GM21529 (cell line): ENCODE measurements around the gene HCN2.

Experiments used
- ATAC-seq: cut with Tn5 transposase; IDR thresholded peaks from one replicate; pipeline ENCODE4 v1.9.1; 2021; ENCODE audit not compliant: unreplicated experiment

HCN2 gene

DNA sequence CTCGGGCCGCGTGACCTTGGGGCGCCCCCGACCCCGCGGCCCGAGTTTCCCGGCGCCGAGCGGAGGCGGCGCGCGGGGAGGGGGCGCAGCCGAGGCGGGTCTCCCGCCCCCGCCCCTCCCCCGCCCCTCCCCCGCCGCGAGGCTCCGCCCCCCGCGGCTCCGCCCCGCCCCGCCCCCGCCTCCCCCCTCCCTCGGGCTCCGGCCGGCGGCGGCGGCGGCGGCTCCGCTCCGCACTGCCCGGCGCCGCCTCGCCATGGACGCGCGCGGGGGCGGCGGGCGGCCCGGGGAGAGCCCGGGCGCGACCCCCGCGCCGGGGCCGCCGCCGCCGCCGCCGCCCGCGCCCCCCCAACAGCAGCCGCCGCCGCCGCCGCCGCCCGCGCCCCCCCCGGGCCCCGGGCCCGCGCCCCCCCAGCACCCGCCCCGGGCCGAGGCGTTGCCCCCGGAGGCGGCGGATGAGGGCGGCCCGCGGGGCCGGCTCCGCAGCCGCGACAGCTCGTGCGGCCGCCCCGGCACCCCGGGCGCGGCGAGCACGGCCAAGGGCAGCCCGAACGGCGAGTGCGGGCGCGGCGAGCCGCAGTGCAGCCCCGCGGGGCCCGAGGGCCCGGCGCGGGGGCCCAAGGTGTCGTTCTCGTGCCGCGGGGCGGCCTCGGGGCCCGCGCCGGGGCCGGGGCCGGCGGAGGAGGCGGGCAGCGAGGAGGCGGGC lies at the start of gene HCN2:
Gene HCN2 (plus strand): TSS at position 189 of the 703 bp plus-strand sequence. CDS start 65 bp downstream, at position 254.
- no peak for ATAC-seq

DNA sequence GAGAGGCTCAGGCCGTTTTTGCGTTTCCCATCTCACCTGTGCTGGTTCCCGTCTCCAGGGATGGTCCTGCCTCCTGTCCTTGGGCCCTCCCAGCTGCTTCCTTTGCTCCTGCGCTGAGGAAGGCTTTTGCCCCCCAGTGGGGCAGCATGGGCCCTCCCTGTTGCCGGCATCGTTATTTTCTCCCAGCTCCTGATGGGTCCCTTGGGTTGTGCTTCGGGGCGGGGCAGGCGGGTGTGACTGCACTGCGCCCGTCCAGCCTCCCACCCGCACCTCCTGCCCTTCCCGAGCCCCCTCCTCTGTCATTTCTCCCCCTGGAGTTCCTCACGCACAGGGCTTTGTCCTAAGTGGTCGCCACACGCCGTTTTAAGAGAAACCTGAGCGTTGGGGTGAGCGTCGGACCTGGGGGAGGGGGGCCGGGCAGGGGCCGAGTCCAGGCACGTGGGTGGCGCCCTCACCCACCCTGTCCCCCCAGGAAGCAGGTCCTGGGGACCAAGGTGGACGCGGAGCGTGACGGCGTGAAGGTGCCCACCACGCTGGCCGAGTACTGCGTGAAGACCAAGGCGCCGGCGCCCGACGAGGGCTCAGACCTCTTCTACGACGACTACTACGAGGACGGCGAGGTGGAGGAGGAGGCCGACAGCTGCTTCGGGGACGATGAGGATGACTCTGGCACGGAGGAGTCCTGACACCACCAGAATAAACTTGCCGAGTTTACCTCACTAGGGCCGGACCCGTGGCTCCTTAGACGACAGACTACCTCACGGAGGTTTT lies 48.6 kb upstream of the HCN2 start:
- no peak for ATAC-seq

DNA sequence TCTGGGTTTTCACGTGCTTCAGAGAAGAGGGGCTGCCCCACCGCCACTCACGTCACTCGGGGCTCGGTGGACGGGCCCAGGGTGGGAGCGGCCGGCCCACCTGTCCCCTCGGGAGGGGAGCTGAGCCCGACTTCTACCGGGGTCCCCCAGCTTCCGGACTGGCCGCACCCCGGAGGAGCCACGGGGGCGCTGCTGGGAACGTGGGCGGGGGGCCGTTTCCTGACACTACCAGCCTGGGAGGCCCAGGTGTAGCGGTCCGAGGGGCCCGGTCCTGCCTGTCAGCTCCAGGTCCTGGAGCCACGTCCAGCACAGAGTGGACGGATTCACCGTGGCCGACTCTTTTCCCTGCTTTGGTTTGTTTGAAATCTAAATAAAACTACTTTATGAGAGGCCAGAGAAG lies 48.0 kb upstream of the HCN2 start:
- ATAC-seq: no peak

DNA sequence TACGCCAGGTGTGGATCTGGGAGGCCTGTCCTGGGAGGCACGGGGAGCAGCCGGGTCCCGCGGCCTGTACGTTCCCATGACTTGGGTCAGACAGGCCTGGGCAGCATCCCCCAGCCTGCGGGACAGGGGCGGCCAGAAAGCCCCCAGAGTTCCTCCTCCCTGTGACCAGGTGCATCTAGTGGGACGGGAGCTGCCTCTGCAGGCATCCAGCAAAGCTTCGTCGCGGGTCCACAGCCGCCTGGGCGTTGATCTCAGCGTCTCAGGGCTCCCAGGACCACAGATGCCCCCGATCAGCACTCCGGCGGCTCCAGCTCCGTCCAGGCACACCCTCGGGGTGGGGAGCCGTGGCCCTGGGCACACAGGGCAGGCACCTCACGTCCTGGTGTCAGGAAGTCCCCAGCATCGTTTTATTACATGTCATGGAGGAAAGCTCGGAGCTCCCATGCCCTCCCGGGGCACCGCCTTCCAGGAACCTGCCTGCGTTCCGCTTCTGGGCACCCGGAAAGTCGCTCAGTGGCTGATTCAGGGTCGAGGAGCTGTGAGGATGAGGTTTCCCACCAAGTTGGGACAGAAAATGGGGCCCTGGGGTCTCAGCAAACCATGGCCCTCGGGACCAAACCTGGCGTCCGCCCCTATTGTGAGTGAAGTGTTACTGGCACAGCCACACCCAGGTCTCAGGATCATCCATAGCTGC lies 47.4 kb upstream of the HCN2 start:
- no peak for ATAC-seq

DNA sequence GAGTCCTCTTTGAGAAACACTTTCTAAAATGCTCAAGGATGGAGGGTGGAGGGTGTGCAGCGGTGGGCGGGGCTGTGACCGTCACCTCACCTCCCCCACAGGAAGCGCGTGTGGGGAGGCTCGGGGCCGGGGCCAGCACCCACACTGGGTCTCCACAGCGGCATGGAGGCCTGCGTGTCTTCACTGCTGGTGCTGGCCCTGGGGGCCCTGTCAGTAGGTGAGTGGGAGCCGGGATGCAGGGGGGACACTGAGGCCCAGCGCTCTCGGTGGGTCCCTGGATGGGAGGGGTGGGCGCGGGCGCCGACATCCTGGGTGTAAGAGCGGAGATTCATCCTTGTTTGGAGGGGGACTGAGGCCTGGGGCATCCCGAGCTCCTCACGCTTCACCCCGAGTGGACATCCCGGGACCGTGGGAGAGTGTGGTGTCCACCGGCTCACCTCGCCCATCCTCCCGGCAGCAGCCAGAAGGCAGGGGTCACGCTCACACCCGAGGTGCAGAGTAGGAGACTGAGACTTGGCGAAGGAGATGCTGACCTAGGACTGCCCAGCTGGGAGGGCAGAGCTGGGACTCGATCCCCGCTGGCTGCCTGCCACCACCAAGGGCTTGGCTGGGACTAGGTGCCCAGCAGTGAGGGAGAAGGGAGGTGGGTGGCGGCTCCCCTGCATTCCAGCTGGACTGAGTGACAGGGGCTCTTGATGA lies 45.6 kb upstream of the HCN2 start, which contains the start of gene GZMM:
Gene GZMM (plus strand): TSS at position 144 of the 699 bp plus-strand sequence. CDS start 19 bp downstream, at position 163.
- no peak for ATAC-seq

DNA sequence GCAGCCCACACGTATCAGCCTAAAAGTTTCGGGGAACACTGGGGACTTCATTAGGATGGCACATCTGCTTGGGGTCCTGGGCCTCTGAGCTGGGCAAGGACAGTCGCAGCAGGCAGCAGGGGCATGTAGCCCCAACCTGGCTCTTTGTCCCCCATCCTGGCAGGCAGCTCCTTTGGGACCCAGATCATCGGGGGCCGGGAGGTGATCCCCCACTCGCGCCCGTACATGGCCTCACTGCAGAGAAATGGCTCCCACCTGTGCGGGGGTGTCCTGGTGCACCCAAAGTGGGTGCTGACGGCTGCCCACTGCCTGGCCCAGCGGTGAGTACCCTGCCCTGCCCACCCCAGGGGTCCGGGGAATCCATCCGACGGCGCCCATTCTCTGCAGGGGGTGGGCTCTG lies 42.6 kb upstream of the HCN2 start:
- ATAC-seq: no peak

GRCh38 chr19:547836-548720 lies 41.6 kb upstream of the HCN2 start:
- ATAC-seq: no peak

DNA sequence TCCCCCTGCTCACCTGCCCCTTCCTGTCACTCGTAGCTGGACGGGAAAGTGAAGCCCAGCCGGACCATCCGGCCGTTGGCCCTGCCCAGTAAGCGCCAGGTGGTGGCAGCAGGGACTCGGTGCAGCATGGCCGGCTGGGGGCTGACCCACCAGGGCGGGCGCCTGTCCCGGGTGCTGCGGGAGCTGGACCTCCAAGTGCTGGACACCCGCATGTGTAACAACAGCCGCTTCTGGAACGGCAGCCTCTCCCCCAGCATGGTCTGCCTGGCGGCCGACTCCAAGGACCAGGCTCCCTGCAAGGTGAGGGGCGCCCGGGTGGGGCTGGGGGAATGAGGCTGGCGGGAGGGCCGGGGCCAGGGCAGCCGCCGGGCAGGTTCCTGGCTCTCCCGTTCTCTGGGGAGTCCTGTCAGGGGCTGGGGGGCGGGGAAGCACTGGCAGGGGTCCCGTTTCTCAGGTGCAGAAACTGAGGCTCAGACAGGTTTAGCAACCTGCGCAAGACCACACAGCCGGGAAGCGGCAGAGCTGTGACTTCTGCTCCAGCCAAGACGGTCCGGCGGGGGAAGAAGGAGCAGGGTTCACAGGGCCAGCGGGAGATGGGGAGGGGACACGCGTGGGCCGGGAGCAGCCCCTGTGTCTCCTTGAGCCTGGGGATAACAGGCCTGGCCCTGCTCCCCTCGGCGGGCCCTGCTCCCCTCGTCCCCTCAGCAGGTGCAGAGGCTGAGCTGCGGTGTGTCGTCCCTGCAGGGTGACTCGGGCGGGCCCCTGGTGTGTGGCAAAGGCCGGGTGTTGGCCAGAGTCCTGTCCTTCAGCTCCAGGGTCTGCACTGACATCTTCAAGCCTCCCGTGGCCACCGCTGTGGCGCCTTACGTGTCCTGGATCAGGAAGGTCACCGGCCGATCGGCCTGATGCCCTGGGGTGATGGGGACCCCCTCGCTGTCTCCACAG lies 40.5 kb upstream of the HCN2 start:
- no peak for ATAC-seq

DNA sequence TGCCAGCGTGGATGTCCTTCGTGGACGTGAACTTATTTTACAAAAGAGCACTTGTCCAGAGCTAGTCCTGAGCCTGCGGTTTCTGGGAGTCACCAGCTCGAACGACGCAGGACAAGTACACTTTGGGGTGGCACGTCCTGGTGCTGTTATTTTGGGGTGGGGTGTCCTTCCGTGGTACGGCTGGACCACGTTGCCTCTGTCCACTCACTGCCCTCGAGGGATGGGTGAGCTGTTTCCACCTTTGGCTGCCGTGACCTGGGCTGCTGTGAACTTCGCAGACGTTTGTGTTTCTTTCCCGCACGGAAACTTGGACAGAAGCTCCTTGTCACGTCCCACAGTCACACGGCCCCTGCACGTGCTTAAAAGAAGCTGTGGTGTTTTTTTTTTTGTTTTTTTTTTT lies 34.9 kb upstream of the HCN2 start:
- no peak for ATAC-seq

GRCh38 chr19:555474-555808 lies 34.2 kb upstream of the HCN2 start:
- no peak for ATAC-seq

GRCh38 chr19:556611-557382 lies 32.9 kb upstream of the HCN2 start:
- no peak for ATAC-seq

DNA sequence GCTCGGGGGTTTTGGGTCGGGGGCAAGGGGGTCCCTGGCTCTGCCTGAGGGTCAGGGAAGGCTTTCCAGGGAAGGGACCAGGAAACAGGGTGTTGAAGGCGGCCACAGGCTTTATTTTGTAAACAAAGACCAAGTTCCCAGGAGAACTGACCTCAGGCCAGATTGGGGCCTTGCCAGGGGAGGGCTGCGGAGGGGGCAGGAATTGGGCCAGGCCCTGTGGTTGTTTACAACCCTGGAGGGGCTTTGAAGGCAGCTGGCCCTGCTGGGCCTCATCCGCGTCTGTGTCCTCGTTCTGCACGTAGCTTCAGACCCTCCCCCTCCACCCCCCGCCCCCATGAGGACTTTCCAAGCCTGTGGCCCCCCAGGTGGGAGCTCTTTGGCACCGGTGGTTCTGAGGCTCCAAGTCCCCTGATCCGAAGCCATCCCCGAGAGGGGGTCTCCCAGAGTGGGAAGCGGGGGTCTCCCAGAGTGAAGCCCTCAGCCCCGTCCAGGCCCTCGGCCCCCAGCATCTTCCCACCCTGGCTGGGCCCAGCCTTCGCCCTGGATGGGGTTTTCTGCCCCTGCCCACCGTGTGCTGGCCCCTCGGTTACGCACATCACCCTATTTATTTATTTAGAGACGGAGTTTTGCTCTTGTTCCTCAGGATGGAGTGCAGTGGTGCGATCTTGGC lies 30.8 kb upstream of the HCN2 start:
- no peak for ATAC-seq

GRCh38 chr19:560121-560520 lies 29.6 kb upstream of the HCN2 start:
- ATAC-seq: no peak

- no peak for ATAC-seq
Observed at GRCh38 chr19:566403-566802, 23.3 kb upstream of the HCN2 start.

DNA sequence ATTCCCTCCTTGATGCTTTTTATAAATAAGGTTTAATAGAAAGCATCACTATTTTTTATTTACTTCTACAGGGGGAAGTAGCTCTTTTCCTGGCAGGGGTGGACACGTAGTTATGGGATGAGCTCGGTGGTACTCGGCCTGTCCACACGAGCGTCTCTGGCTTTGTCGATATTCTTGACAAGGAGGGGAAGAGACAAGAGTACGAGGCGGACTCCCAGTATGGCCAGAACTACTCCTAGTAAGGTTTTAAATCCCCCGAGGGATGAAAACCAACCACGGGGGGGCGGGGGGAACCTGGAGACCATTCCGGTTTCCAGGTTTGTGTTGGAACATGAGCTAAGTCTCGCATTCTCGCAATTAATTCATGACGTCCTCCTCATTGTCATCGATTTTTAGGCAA lies 22.8 kb upstream of the HCN2 start:
- ATAC-seq: no peak

DNA sequence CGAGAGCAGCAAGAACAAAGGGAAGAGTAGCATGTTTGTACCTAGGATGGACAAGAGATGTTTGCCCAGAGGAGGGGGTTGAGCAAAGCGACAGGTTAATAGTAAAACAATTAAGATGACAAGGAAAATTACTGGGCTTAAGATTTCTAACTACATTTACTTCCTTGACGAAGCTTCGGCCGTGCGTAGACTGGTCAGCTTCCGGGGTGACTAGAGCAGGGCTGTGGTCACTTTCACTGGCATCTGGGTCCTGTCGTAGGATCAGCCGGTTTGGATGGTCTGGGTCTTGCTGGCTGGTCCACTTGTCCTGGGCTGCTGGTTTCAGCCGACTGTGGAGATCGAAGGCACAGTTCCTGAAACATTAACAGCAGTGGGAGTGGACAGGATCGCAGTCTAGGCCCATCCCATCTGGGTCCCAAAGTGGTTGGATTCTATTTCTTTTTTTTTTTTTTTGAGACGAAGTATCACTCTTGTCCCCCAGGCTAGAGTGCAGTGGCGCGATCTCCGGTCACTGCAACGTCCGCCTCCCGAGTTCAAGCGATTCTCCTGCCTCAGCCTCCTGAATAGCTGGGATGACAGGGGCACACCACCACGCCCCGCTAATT lies 22.3 kb upstream of the HCN2 start:
- no peak for ATAC-seq

DNA sequence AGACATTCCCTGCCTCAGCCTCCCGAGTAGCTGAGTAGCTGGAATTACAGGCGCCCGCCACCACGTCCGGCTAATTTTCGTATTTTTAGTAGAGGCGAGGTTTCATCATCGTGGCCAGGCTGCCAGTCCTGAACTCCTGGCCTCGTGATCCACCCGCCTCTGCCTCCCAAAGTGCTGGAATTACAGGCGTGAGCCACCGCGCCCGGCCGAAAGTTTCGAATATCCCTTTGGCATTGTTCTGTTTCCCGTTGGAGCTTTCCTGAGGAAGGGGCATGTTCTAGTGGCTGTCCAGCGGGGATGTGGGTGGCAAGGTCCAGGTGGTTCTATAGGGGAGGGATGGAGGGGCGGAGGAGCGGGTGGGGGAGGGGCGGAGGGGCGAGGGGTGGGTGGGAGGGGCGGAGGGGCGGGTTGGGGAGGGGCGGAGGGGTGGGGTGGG lies 19.4 kb upstream of the HCN2 start:
- no peak for ATAC-seq
